ENCODE data around the gene VAC14.

VAC14 gene

DNA sequence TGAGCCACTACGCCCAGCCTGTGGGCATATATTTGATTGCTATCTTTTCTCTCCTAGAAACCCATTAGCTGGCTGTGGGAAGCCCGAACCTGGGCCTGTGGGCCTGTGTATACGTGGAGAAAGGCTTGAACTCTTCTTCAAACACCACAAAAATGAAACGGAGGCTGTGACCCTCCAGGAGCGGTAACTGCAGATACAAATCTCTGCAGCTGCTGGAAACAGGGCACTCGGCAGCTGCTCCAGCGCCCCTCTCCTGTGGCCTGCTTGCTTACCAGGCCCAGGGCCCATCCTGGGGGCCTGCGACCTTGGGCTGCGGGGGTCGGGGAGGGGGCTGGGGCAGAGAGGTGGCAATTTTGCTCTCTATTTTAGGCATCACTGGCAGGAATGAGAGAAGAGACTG is 87.1 kb downstream of the VAC14 start:
- TF ChIP-seq CTCF (IDR thresholded peaks at IDR 0.05; ENCODE audit: low read depth, low read length), result no peak
- H3K4me3 ChIP-seq (ENCODE audit: low read depth, low read length), result no peak overlapping the region

- no peak for TF ChIP-seq CTCF (IDR thresholded peaks at IDR 0.05; ENCODE audit: low read depth, low read length)
- H3K4me3 ChIP-seq (ENCODE audit: low read depth, low read length), result no peak overlapping the region
These were observed 87.6 kb downstream of the VAC14 start for GRCh38 chr16:70713342-70713741.

- no peak overlapping the region for H3K4me3 ChIP-seq (ENCODE audit: low read depth, low read length)
- no peak for TF ChIP-seq CTCF (IDR thresholded peaks at IDR 0.05; ENCODE audit: low read depth, low read length)
These were observed 88.0 kb downstream of the VAC14 start for GRCh38 chr16:70712942-70713341.

DNA sequence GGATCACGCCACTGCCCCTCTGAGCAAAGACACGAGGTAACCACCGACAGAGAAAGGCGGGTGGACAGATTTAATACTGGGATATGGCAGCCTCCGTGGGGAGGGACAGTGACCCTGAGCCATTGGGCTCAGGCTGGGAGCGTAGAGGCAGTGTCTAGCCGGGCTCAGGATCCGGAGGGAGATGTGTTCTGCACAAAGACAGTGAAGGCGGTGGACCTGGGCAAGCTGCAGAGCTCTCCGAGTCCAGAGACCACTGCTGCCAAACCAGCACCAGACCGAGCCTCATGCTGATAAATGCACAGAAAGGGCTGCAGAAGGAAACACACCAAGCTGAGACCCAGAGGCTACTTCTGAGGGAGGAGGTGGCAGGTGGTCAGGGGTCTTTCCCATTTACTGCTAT is 88.6 kb downstream of the VAC14 start:
- H3K4me3 ChIP-seq (ENCODE audit: low read depth, low read length), result no peak overlapping the region
- no peak for TF ChIP-seq CTCF (IDR thresholded peaks at IDR 0.05; ENCODE audit: low read depth, low read length)

- TF ChIP-seq CTCF (IDR thresholded peaks at IDR 0.05; ENCODE audit: low read depth, low read length), result no peak
- no peak overlapping the region for H3K4me3 ChIP-seq (ENCODE audit: low read depth, low read length)
These were observed 89.5 kb downstream of the VAC14 start for GRCh38 chr16:70711211-70712031.

DNA sequence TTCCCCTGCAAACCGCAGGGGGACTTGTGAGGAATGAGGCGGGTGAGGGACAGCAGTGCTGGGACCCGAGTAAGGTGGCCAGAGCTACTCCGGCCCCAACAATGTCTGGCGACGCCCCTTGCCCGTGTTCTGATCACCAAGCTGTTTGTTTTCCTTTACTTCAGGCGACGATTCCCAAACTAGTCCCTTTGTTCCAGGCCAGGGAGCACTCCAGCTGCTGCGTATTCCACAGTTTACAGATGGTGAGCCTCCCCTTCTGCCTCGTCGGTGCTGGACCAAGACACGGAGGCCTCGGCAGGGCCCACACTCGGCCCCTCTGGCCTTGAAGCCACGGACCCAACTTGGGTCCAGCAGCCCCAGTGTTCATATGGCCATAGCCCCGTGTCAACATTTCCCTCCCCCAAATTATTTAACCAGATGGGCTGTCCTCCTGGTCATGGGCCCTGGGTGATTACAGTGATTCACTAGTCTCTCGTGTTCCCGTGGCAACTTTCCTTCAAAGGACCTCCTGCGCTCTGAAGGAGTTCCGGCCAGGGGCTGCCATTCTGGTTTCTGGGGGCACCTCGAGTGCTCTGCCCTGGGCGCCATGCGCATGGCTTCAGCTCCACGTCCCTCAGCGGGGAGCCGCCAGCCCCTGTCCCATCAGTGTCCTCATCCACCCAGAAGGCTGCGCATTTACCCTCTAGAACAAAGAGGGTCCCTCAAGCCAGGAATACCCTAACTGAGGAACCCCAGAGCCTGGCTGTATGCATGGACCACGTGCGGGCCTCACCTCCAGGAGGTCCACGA is 90.3 kb downstream of the VAC14 start:
- no peak overlapping the region for H3K4me3 ChIP-seq (ENCODE audit: low read depth, low read length)
- no peak for TF ChIP-seq CTCF (IDR thresholded peaks at IDR 0.05; ENCODE audit: low read depth, low read length)

GRCh38 chr16:70709942-70710341 is 91.0 kb downstream of the VAC14 start:
- no peak overlapping the region for H3K4me3 ChIP-seq (ENCODE audit: low read depth, low read length)
- TF ChIP-seq CTCF (IDR thresholded peaks at IDR 0.05; ENCODE audit: low read depth, low read length), result no peak
